ENCODE measurements around the gene RSRC1. TPM values are rescaled to one million over a fixed set of nuclear protein-coding genes. Genes with fewer than 3 reads are reported as not detected.

The RSRC1 gene
- total and polyA plus RNA-seq, 2 of the 13 experiments (the other 11 are each of a cell fraction or from before 2014, with no cell fraction given): 4.9 to 63.0 TPM

DNA sequence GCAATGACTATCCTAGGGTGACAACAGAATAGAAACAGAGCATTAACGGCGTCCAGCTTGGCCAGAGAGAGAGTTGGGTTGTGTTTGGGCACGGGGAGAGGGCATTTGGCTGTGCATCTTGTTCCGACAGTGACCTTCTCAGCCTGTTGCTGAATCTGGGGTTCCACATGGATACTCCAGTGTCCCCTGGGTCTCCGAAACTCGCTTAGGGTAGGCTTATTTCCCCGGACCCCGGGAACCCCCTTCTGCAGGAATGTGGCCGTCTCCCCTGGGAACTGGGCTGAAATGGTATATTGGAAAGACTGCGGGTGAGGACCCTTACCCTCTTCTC is 11.6 kb upstream of the RSRC1 start (continued):
- TF ChIP-seq SIX1 (CRISPR knock-in tag; IDR thresholded peaks at IDR 0.05; ENCODE audit: borderline replicate concordance) (no peak), ZNF619 (CRISPR knock-in tag; IDR thresholded peaks at IDR 0.05) (no peak; the same call in 1 of the 2 replicates), ZNF251 (CRISPR knock-in tag; IDR thresholded peaks at IDR 0.05) (no peak), ZNF12 (CRISPR knock-in tag; IDR thresholded peaks at IDR 0.05) (no peak), ZNF589 (CRISPR knock-in tag; conservative IDR thresholded peaks at IDR 0.05) (0 out of 2 replicates have a peak, but pooled peaks have one; percentile 87), U2AF1 (optimal IDR thresholded peaks at IDR 0.05; ENCODE audit: low read depth, low read length) (no peak), ZNF343 (CRISPR knock-in tag; IDR thresholded peaks at IDR 0.05) (no peak), ESRRA (CRISPR knock-in tag; IDR thresholded peaks at IDR 0.05; ENCODE audit: low read depth) (no peak), ZNF430 (CRISPR knock-in tag; IDR thresholded peaks at IDR 0.05) (no peak), RARA (CRISPR knock-in tag; IDR thresholded peaks at IDR 0.05) (no peak), ZNF557 (CRISPR knock-in tag; IDR thresholded peaks at IDR 0.05) (no peak), ELF1 (CRISPR knock-in tag; IDR thresholded peaks at IDR 0.05) (no peak)
- TF ChIP-seq, protein P1, sequence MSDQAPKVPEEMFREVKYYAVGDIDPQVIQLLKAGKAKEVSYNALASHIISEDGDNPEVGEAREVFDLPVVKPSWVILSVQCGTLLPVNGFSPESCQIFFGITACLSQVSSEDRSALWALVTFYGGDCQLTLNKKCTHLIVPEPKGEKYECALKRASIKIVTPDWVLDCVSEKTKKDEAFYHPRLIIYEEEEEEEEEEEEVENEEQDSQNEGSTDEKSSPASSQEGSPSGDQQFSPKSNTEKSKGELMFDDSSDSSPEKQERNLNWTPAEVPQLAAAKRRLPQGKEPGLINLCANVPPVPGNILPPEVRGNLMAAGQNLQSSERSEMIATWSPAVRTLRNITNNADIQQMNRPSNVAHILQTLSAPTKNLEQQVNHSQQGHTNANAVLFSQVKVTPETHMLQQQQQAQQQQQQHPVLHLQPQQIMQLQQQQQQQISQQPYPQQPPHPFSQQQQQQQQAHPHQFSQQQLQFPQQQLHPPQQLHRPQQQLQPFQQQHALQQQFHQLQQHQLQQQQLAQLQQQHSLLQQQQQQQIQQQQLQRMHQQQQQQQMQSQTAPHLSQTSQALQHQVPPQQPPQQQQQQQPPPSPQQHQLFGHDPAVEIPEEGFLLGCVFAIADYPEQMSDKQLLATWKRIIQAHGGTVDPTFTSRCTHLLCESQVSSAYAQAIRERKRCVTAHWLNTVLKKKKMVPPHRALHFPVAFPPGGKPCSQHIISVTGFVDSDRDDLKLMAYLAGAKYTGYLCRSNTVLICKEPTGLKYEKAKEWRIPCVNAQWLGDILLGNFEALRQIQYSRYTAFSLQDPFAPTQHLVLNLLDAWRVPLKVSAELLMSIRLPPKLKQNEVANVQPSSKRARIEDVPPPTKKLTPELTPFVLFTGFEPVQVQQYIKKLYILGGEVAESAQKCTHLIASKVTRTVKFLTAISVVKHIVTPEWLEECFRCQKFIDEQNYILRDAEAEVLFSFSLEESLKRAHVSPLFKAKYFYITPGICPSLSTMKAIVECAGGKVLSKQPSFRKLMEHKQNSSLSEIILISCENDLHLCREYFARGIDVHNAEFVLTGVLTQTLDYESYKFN (CRISPR knock-in tag; conservative IDR thresholded peaks at IDR 0.05): 0 out of 2 replicates have a peak, but pooled peaks have one; percentile 1
- TF ChIP-seq, protein P2, sequence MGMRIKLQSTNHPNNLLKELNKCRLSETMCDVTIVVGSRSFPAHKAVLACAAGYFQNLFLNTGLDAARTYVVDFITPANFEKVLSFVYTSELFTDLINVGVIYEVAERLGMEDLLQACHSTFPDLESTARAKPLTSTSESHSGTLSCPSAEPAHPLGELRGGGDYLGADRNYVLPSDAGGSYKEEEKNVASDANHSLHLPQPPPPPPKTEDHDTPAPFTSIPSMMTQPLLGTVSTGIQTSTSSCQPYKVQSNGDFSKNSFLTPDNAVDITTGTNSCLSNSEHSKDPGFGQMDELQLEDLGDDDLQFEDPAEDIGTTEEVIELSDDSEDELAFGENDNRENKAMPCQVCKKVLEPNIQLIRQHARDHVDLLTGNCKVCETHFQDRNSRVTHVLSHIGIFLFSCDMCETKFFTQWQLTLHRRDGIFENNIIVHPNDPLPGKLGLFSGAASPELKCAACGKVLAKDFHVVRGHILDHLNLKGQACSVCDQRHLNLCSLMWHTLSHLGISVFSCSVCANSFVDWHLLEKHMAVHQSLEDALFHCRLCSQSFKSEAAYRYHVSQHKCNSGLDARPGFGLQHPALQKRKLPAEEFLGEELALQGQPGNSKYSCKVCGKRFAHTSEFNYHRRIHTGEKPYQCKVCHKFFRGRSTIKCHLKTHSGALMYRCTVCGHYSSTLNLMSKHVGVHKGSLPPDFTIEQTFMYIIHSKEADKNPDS (CRISPR knock-in tag; IDR thresholded peaks at IDR 0.05): no peak
- TF ChIP-seq, protein P3, sequence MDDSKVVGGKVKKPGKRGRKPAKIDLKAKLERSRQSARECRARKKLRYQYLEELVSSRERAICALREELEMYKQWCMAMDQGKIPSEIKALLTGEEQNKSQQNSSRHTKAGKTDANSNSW (CRISPR knock-in tag; IDR thresholded peaks at IDR 0.05; ENCODE audit: borderline replicate concordance): no peak
- TF ChIP-seq, protein P4, sequence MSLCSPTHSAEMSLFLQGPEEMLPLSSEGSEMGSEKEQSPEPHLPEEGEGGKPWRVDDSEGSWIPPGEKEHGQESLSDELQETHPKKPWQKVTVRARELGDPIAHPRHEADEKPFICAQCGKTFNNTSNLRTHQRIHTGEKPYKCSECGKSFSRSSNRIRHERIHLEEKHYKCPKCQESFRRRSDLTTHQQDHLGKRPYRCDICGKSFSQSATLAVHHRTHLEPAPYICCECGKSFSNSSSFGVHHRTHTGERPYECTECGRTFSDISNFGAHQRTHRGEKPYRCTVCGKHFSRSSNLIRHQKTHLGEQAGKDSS (CRISPR knock-in tag; IDR thresholded peaks at IDR 0.05; ENCODE audit: borderline replicate concordance, low read depth): no peak
- TF ChIP-seq, protein P5, sequence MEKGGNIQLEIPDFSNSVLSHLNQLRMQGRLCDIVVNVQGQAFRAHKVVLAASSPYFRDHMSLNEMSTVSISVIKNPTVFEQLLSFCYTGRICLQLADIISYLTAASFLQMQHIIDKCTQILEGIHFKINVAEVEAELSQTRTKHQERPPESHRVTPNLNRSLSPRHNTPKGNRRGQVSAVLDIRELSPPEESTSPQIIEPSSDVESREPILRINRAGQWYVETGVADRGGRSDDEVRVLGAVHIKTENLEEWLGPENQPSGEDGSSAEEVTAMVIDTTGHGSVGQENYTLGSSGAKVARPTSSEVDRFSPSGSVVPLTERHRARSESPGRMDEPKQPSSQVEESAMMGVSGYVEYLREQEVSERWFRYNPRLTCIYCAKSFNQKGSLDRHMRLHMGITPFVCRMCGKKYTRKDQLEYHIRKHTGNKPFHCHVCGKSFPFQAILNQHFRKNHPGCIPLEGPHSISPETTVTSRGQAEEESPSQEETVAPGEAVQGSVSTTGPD (CRISPR knock-in tag; IDR thresholded peaks at IDR 0.05): no peak
- TF ChIP-seq, protein P6, sequence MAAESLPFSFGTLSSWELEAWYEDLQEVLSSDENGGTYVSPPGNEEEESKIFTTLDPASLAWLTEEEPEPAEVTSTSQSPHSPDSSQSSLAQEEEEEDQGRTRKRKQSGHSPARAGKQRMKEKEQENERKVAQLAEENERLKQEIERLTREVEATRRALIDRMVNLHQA (CRISPR knock-in tag; IDR thresholded peaks at IDR 0.05): no peak
- TF ChIP-seq, protein P7, sequence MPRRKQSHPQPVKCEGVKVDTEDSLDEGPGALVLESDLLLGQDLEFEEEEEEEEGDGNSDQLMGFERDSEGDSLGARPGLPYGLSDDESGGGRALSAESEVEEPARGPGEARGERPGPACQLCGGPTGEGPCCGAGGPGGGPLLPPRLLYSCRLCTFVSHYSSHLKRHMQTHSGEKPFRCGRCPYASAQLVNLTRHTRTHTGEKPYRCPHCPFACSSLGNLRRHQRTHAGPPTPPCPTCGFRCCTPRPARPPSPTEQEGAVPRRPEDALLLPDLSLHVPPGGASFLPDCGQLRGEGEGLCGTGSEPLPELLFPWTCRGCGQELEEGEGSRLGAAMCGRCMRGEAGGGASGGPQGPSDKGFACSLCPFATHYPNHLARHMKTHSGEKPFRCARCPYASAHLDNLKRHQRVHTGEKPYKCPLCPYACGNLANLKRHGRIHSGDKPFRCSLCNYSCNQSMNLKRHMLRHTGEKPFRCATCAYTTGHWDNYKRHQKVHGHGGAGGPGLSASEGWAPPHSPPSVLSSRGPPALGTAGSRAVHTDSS (CRISPR knock-in tag; conservative IDR thresholded peaks at IDR 0.05): no peak

Measured in HepG2 (cell line).